Tibial nerve (tissue), 4 donors: ENCODE data around the gene SEM1. TPM values are rescaled to one million over a fixed set of nuclear protein-coding genes. Genes with fewer than 3 reads are reported as not detected.

Experiments used
- DNase-seq, 2 donors: peaks; one replicate each; pipeline ENCODE4 v3.0.0-alpha.2; 2019; ENCODE audit warnings: low spot score in 2 of 2
- H3K27ac ChIP-seq, 4 donors: fragments of 200-600 bp; sonication (generic) in 3 of 4; one replicate each; pipeline ENCODE4 v1.5.1; 2017 to 2019; ENCODE audit warnings: mild to moderate bottlenecking in 1 of 4
- H3K27me3 ChIP-seq, 2 donors: fragments of 200-600 bp; sonication (generic) in 1 of 2; one replicate each; pipeline versions ENCODE4 v1.5.1 to v1.6.0; 2017 to 2019
- H3K36me3 ChIP-seq, 3 donors: fragments of 200-600 bp; sonication (generic); one replicate each; pipeline ENCODE4 v1.5.1; 2018 to 2019
- H3K4me1 ChIP-seq, 4 donors: fragments of 200-600 bp; sonication (generic) in 3 of 4; one replicate each; pipeline ENCODE4 v1.5.1; 2017 to 2019
- H3K4me3 ChIP-seq, 4 donors: fragments of 200-600 bp; sonication (generic) in 3 of 4; one replicate each; pipeline ENCODE4 v1.5.1; 2017 to 2019; ENCODE audit warnings: mild to moderate bottlenecking in 1 of 4, moderate library complexity in 1 of 4
- H3K9me3 ChIP-seq, 4 donors: fragments of 200-600 bp; sonication (generic) in 3 of 4; one replicate each; pipeline ENCODE4 v1.5.1; 2017 to 2019
- EP300 ChIP-seq, 2 donors: sonication (generic); formaldehyde crosslinking; IDR thresholded peaks; one replicate each; pipeline ENCODE4 v1.6.1; 2017; ENCODE audit warnings: antibody characterized with exemption in 2 of 2, mild to moderate bottlenecking in 1 of 2
- POLR2A ChIP-seq, 2 donors: fragments of 450-650 bp; IDR thresholded peaks; one replicate each; pipeline ENCODE4 v1.6.1; 2017; ENCODE audit warnings: antibody characterized with exemption in 2 of 2, mild to moderate bottlenecking in 2 of 2, moderate library complexity in 2 of 2
- WGBS, 2 donors: methylation state at CpG; one replicate each; pipeline ENCODE4 v1.1.5; 2018; 5-methylcytosine and 5-hydroxymethylcytosine counted together
- total RNA-seq, 4 donors: library from RNA; depleted of rRNA; stranded (reverse); fragments of >200 nt; gene quantifications; one replicate each; pipeline ENCODE4 v1.1.0, GENCODE V29; 2016
- TF ChIP-seq, protein P1 (sequence below), 5 experiments: fragments of 200-600 bp in 3 of 5; fragments of 450-650 bp in 2 of 5; sonication (generic) in 3 of 5; IDR thresholded peaks; one replicate each; pipeline ENCODE4 v1.5.1; 2016 to 2019; ENCODE audit warnings: antibody characterized with exemption in 5 of 5, mild to moderate bottlenecking in 3 of 5, moderate library complexity in 2 of 5

Gene SEM1
- total RNA-seq, 4 donors from 2014 or later: 15.1 to 24.3 (median 16.9) TPM

DNA sequence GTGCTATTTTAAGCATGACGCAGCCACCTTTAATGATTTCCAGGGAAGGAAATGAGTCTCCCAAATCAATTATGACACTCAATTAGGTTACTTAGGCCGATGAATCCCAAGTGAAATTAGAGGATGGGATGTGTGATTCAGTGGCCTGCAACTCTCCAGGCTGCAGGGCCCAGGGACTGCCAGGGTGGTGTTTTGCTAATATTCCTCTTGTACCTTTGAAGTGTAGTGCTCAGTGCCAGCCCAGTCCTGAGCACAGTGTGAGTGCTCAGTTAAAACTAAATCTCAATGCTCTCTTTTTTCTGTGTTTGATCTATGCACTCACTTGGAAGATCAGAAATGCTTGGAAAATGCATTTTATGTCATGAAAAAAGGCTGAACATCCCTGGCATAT lies 51.6 kb downstream of the SEM1 start:
- TF ChIP-seq EP300 (IDR thresholded peaks at IDR 0.05): no peak
- no peaks in the 10 kb centered on the region for H3K4me1 ChIP-seq
- no peak for DNase-seq
- no peaks in the 10 kb centered on the region for H3K27me3 ChIP-seq
- peaks cover 0 to 4% (median 0%) of the 10 kb centered on the region in 3 donors for H3K36me3 ChIP-seq
- no peaks in the 10 kb centered on the region for H3K9me3 ChIP-seq
- H3K4me3 ChIP-seq: no peak overlapping the region
- WGBS, 2 donors: 73 to 74% methylated on average over 2 of the region's 2 CpGs
- no peak overlapping the region for H3K27ac ChIP-seq

DNA sequence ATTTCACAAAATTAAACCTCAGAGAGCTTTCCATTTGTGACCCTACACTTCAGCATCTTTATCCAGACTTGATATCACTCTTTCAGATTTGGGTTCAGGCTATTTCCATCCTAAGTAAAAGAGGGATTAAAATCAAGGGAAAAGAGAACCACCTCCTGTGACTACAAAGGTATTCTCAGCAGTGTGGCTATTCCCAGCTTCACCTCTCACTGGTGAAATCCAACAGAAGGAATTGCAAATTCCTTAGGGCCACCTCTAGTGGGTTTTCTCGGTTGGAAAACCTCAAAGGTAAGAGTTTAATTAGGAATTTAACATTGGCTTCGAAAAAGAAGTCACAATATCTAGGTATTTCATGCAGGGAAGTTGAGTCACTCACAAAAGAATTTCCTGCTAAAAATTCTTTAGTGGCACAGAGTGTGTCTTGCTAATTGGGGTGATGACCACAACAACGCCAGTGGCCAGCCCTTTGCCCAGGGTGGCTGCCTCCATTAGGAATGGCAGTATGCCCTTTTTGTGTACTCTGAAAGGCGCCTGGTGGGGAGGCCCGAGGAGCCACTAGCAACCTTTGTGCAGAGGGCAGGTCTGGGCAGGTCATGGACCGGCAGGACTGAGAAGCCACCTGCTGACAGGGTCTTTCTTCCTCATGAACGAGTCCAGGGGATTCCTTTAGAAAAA lies 52.2 kb downstream of the SEM1 start:
- no peaks in the 10 kb centered on the region for H3K27me3 ChIP-seq
- TF ChIP-seq POLR2A (IDR thresholded peaks at IDR 0.05) (no peak), EP300 (IDR thresholded peaks at IDR 0.05) (no peak)
- TF ChIP-seq, protein P1, sequence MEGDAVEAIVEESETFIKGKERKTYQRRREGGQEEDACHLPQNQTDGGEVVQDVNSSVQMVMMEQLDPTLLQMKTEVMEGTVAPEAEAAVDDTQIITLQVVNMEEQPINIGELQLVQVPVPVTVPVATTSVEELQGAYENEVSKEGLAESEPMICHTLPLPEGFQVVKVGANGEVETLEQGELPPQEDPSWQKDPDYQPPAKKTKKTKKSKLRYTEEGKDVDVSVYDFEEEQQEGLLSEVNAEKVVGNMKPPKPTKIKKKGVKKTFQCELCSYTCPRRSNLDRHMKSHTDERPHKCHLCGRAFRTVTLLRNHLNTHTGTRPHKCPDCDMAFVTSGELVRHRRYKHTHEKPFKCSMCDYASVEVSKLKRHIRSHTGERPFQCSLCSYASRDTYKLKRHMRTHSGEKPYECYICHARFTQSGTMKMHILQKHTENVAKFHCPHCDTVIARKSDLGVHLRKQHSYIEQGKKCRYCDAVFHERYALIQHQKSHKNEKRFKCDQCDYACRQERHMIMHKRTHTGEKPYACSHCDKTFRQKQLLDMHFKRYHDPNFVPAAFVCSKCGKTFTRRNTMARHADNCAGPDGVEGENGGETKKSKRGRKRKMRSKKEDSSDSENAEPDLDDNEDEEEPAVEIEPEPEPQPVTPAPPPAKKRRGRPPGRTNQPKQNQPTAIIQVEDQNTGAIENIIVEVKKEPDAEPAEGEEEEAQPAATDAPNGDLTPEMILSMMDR (IDR thresholded peaks at IDR 0.05): no peak
- WGBS, 2 donors: 51 to 54% methylated on average over 6 to 7 of the region's 7 CpGs
- H3K4me1 ChIP-seq: no peaks in the 10 kb centered on the region
- H3K9me3 ChIP-seq: no peaks in the 10 kb centered on the region
- H3K4me3 ChIP-seq: no peak overlapping the region
- DNase-seq: no peak
- H3K36me3 ChIP-seq: peaks cover 0 to 4% (median 0%) of the 10 kb centered on the region in 3 donors
- H3K27ac ChIP-seq: no peak overlapping the region

DNA sequence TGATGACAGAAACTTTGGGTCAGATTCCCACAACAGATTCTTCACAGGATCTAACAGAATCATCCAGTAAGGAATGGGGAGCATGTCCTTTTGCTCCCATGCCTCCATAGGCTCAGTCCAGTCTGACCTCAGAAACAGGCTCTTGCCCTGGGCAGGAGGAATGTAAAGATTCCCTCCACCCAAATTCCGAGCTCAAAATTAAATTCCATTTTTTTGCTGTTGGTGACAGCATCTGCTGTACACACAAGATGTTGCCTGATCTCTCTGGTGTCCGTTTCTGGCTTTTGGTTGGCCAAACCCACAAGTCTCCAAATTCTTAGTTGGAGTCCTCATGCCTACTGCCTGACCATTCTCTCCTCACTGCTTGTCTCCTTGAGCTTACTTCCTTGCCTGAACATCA lies 53.7 kb downstream of the SEM1 start:
- Histone ChIP-seq H3K27me3 (no peaks in the 10 kb centered on the region), H3K9me3 (no peaks in the 10 kb centered on the region), H3K27ac (no peak overlapping the region), H3K36me3 (peaks cover 0 to 4% (median 0%) of the 10 kb centered on the region in 3 donors), H3K4me3 (no peak overlapping the region), H3K4me1 (no peaks in the 10 kb centered on the region)
- 75 to 80% methylated on average over 2 of the region's 2 CpGs for WGBS, 2 donors
- TF ChIP-seq POLR2A (IDR thresholded peaks at IDR 0.05) (no peak), EP300 (IDR thresholded peaks at IDR 0.05) (no peak)
- TF ChIP-seq, protein P1 (IDR thresholded peaks at IDR 0.05): no peak
- DNase-seq: no peak

DNA sequence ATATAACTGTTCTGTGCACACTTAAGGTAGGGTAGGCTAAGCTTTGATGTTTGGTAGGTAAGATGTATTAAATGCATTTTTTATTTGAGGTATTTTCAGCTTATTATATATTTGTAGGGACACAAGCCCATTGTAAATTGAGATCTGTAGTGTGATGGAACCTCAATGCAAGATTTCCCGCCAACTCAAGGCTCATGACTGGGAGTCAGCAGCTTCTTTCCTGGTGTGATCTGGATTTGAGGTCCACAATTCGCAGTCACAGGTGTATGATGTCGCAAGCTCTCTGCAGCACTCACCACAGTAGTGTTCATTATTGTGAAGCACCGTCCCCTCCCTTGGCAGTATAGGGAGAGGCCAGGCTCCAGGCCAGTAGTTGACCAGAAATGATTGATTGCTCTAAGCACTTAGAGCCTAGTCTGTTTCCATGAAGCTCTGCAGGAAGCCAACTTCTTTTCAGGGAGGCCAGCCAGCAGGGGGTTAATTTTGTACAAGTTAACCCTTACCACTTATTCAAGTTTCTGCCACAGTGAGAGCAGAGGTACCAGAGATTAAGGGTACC lies 54.9 kb downstream of the SEM1 start:
- H3K9me3 ChIP-seq: no peaks in the 10 kb centered on the region
- DNase-seq: no peak
- no peak overlapping the region for H3K27ac ChIP-seq
- TF ChIP-seq POLR2A (IDR thresholded peaks at IDR 0.05) (no peak), EP300 (IDR thresholded peaks at IDR 0.05) (no peak)
- TF ChIP-seq, protein P1 (IDR thresholded peaks at IDR 0.05): no peak
- no peaks in the 10 kb centered on the region for H3K27me3 ChIP-seq
- peaks cover 0 to 4% (median 0%) of the 10 kb centered on the region in 3 donors for H3K36me3 ChIP-seq
- 88 to 95% methylated on average over 4 of the region's 4 CpGs for WGBS, 2 donors
- H3K4me1 ChIP-seq: no peaks in the 10 kb centered on the region
- no peak overlapping the region for H3K4me3 ChIP-seq

DNA sequence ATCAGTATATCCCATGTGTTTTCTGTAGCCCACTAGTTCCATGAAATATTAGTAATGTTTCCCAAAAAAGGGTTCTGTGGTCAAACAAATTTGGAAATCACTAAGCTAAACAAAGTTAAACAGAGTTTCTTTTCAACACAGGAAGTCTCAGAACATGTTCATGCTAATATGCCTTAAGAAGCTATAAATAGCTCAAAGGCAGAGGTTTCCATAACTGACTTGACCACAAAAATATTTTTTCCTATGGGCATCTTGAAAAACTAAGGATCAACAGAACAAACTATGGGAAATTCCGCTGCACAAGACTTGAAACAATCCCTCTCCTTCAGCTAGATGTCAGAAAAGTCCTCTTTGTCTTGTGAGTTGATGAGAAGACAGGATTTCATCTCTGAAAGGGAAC lies 59.7 kb downstream of the SEM1 start:
- no peak for DNase-seq
- Histone ChIP-seq H3K27ac (no peak overlapping the region), H3K27me3 (no peaks in the 10 kb centered on the region), H3K4me1 (no peaks in the 10 kb centered on the region), H3K4me3 (no peak overlapping the region), H3K36me3 (peaks cover 0 to 12% (median 0%) of the 10 kb centered on the region in 3 donors), H3K9me3 (no peaks in the 10 kb centered on the region)
- WGBS, 2 donors: 35 to 61% methylated on average over 1 of the region's 1 CpG
- TF ChIP-seq EP300 (IDR thresholded peaks at IDR 0.05): no peak
- no peak for TF ChIP-seq POLR2A (IDR thresholded peaks at IDR 0.05)
- TF ChIP-seq, protein P1 (IDR thresholded peaks at IDR 0.05): no peak
